ENCODE measurements around the gene HSPA12B.

- TF ChIP-seq CTCF (IDR thresholded peaks at IDR 0.05) (no peak), REST (IDR thresholded peaks at IDR 0.05) (no peak), RAD21 (conservative IDR thresholded peaks at IDR 0.05 in 1 of 2, IDR thresholded peaks at IDR 0.05 in 1 of 2) (no peak), ZC3H11A (IDR thresholded peaks at IDR 0.05) (no peak), PHF8 (IDR thresholded peaks at IDR 0.05; ENCODE audit: borderline replicate concordance, low read depth) (no peak)
Measured at GRCh38 chr20:3712279-3712873, 20.1 kb upstream of the HSPA12B start, which contains the start of gene SIGLEC1.
